HepG2 (cell line): Measurements from ENCODE around the gene EPS8. TPM values are rescaled to one million over a fixed set of nuclear protein-coding genes. Genes with fewer than 3 reads are reported as not detected.

Experiments used
- BCLAF1 ChIP-seq: fragments of 450-650 bp; IDR thresholded peaks from 2 replicates; pipeline ENCODE4 v1.6.1; 2017; ENCODE audit warnings: mild to moderate bottlenecking
- FOXC1 ChIP-seq: sonication (generic); formaldehyde crosslinking; IDR thresholded peaks from 2 replicates; pipeline ENCODE4 v1.8.0; 2022; ENCODE audit warnings: mild to moderate bottlenecking, missing genetic modification reagents, borderline replicate concordance
- GMEB2 ChIP-seq: IDR thresholded peaks from 2 replicates; pipeline ENCODE4 v1.6.1; 2016; ENCODE audit warnings: missing biosample characterization, missing genetic modification reagents, low read depth
- MIXL1 ChIP-seq: IDR thresholded peaks from 2 replicates; pipeline ENCODE4 v1.6.1; 2016
- NFIB ChIP-seq: sonication (generic); formaldehyde crosslinking; IDR thresholded peaks from 2 replicates; pipeline ENCODE4 v1.9.0; 2021; ENCODE audit warnings: missing genetic modification reagents, mild to moderate bottlenecking, borderline replicate concordance
- RERE ChIP-seq: IDR thresholded peaks from 2 replicates; pipeline ENCODE4 v1.6.1; 2016; ENCODE audit warnings: low read depth, missing genetic modification reagents, missing compliant biosample characterization
- SMAD3 ChIP-seq: sonication (generic); formaldehyde crosslinking; IDR thresholded peaks from 2 replicates; pipeline ENCODE4 v1.4.0; 2020; ENCODE audit warnings: missing genetic modification reagents
- TAF15 ChIP-seq: fragments of 200-400 bp; formaldehyde crosslinking; IDR thresholded peaks from one replicate; pipeline ENCODE4 v1.6.1; 2018; ENCODE audit warnings: mild to moderate bottlenecking, low read depth, low read length; ENCODE audit not compliant: poor library complexity, severe bottlenecking
- TRIM24 ChIP-seq: sonication (generic); formaldehyde crosslinking; IDR thresholded peaks from 2 replicates; pipeline ENCODE4 v1.8.0; 2022; ENCODE audit warnings: mild to moderate bottlenecking, missing genetic modification reagents
- U2AF1 ChIP-seq: fragments of 200-400 bp; formaldehyde crosslinking; optimal IDR thresholded peaks from 2 replicates; pipeline ENCODE3; 2017; ENCODE audit warnings: mild to moderate bottlenecking, low read depth, low read length
- U2AF2 ChIP-seq: fragments of 200-400 bp; formaldehyde crosslinking; IDR thresholded peaks from 2 replicates; pipeline ENCODE4 v1.6.1; 2017; ENCODE audit warnings: low read depth, mild to moderate bottlenecking, low read length
- XBP1 ChIP-seq: sonication (generic); formaldehyde crosslinking; IDR thresholded peaks from 2 replicates; pipeline ENCODE4 v1.5.0; 2020; ENCODE audit warnings: missing genetic modification reagents
- ZNF276 ChIP-seq: sonication (generic); formaldehyde crosslinking; IDR thresholded peaks from 2 replicates; pipeline ENCODE4 v1.4.0; 2020; ENCODE audit warnings: mild to moderate bottlenecking, low read depth, missing genetic modification reagents
- ZNF431 ChIP-seq: sonication (generic); formaldehyde crosslinking; IDR thresholded peaks from 2 replicates; pipeline ENCODE4 v1.9.0; 2022; ENCODE audit warnings: missing genetic modification reagents, low read depth, mild to moderate bottlenecking, borderline replicate concordance
- ZNF530 ChIP-seq: sonication (generic); formaldehyde crosslinking; IDR thresholded peaks from 2 replicates; pipeline ENCODE4 v1.5.0; 2020; ENCODE audit warnings: low read depth, mild to moderate bottlenecking, missing genetic modification reagents
- ZNF644 ChIP-seq: IDR thresholded peaks from 2 replicates; pipeline ENCODE4 v1.6.1; 2016; ENCODE audit warnings: low read depth
- ZNF777 ChIP-seq: sonication (generic); formaldehyde crosslinking; IDR thresholded peaks from 2 replicates; pipeline ENCODE4 v1.4.0; 2020; ENCODE audit warnings: missing genetic modification reagents
- polyA plus RNA-seq, 8 experiments: library from polyadenylated mRNA; depleted of rRNA in 3 of 8; stranded (reverse) in 7 of 8; unstranded in 1 of 8; fragments of >200 nt; fragmentation: Illumina TruSeq in 4 of 8; extraction: Trizol in 4 of 8; gene quantifications; 2 replicates each; pipeline versions ENCODE4 v1.2.1 to v1.2.3, GENCODE V29; 2011 to 2016; ENCODE audit warnings: low read depth in 4 of 8, missing spikeins in 1 of 8, mixed read lengths in 1 of 8; ENCODE audit not compliant: insufficient read depth in 1 of 8
- total RNA-seq, 5 experiments: library from RNA; depleted of rRNA; stranded (reverse); fragments of >200 nt; fragmentation: Illumina TruSeq; extraction: Trizol; gene quantifications; 2 replicates each; pipeline ENCODE4 v1.2.3, GENCODE V29; 2016; ENCODE audit warnings: low read depth in 1 of 5

The EPS8 gene
- total and polyA plus RNA-seq, 2 of the 13 experiments (the other 11 are each of a cell fraction or from before 2014, with no cell fraction given) = 37.1 to 43.4 TPM

- TF ChIP-seq RERE (CRISPR knock-in tag) = peak; percentile 18; the same call in 1 of the 2 replicates
- TF ChIP-seq NFIB (CRISPR knock-in tag) = no peak
- TF ChIP-seq TRIM24 (CRISPR knock-in tag) = no peak
- TF ChIP-seq FOXC1 (CRISPR knock-in tag) = peak; percentile 72; the same call in 1 of the 2 replicates
- peak; percentile 72 for TF ChIP-seq ZNF777 (CRISPR knock-in tag)
- no peak for TF ChIP-seq XBP1 (CRISPR knock-in tag)
- TF ChIP-seq ZNF431 (CRISPR knock-in tag) = peak; percentile 67
- TF ChIP-seq GMEB2 (CRISPR knock-in tag) = 0 out of 2 replicates have a peak, but pooled peaks have one; percentile 32
- TF ChIP-seq U2AF2 = no peak
- no peak for TF ChIP-seq ZNF530 (CRISPR knock-in tag)
- peak; percentile 52; the same call in 1 of the 2 replicates for TF ChIP-seq SMAD3 (CRISPR knock-in tag)
- TF ChIP-seq ZNF644 (CRISPR knock-in tag) = no peak
- no peak for TF ChIP-seq BCLAF1
- TF ChIP-seq U2AF1 = no peak
- peak; percentile 32; the same call in 1 of the 2 replicates for TF ChIP-seq ZNF276 (CRISPR knock-in tag)
- no peak; the same call in none of the 2 replicates for TF ChIP-seq MIXL1 (CRISPR knock-in tag)
- peak; percentile 72 for TF ChIP-seq TAF15
Observed at GRCh38 chr12:15789220-15790171, at the start of gene EPS8 (continued).
